Loucy (cell line): ENCODE data around the gene GNAL.

ENCODE experiments used
- EZH2phosphoT487 ChIP-seq: fragments of 200-600 bp; IDR thresholded peaks from 2 replicates; pipeline ENCODE4 v1.6.1; 2018; ENCODE audit warnings: antibody characterized with exemption, mild to moderate bottlenecking, moderate library complexity, borderline replicate concordance
- TF ChIP-seq, protein P1 (sequence below): fragments of 200-600 bp; sonication (generic); conservative IDR thresholded peaks from 2 replicates; pipeline ENCODE4 v1.5.1; 2014; ENCODE audit warnings: mild to moderate bottlenecking, antibody characterized with exemption, low read length

DNA sequence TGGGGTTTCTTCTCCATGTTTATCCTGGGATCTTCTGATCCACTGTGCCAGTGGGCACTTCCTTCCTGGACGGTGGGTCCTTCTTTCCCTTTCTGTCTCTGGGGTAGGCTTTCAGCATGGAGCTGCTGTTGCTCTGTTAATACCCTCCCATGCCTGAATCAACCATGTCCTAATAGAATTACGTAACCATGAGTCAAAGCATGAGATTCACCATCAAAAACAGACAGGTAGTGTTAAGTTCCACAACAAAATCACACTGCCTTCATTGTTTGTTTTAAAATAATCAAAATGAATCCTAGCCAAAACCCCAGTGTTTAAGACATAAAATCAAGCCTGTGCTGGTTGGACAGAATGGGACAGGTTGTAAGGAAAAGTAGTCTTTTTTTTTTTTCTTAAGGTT is 37.5 kb downstream of the GNAL start:
- TF ChIP-seq, protein P1, sequence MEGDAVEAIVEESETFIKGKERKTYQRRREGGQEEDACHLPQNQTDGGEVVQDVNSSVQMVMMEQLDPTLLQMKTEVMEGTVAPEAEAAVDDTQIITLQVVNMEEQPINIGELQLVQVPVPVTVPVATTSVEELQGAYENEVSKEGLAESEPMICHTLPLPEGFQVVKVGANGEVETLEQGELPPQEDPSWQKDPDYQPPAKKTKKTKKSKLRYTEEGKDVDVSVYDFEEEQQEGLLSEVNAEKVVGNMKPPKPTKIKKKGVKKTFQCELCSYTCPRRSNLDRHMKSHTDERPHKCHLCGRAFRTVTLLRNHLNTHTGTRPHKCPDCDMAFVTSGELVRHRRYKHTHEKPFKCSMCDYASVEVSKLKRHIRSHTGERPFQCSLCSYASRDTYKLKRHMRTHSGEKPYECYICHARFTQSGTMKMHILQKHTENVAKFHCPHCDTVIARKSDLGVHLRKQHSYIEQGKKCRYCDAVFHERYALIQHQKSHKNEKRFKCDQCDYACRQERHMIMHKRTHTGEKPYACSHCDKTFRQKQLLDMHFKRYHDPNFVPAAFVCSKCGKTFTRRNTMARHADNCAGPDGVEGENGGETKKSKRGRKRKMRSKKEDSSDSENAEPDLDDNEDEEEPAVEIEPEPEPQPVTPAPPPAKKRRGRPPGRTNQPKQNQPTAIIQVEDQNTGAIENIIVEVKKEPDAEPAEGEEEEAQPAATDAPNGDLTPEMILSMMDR = no peak
- no peak for TF ChIP-seq EZH2phosphoT487
